Body of pancreas (tissue), 4 donors: ENCODE measurements around the gene MRM3.

ENCODE experiments used
- POLR2A ChIP-seq, 3 donors: fragments of 450-650 bp; IDR thresholded peaks; one replicate each; pipeline ENCODE4 v1.6.1; 2016; ENCODE audit warnings: antibody characterized with exemption in 3 of 3, mild to moderate bottlenecking in 2 of 3
- TF ChIP-seq, protein P1 (sequence below), 7 experiments: fragments of 450-650 bp in 4 of 7; fragments of 200-600 bp in 3 of 7; sonication (generic) in 3 of 7; IDR thresholded peaks; one replicate each; pipeline ENCODE4 v1.5.1; 2016 to 2019; ENCODE audit warnings: antibody characterized with exemption in 7 of 7

DNA sequence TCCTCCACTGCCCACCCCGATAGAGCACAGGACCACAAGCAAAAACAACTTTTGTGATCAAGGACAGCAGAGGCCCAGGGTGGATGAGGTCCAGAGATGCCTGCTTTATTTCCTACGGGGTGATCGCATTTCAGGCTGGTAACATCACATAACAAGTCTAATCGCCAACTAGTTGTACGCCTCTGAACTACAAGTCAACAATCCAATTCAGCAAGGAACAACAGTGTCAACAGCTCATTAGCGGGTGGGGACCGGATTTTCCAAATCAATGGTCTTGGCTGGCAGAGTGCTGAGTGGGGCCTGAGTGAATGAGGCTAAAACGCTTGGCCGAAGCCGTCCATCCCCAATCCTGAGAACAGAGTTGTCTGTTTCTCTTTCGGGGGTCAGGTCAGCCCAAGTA lies 17.1 kb downstream of the MRM3 start:
- TF ChIP-seq, protein P1, sequence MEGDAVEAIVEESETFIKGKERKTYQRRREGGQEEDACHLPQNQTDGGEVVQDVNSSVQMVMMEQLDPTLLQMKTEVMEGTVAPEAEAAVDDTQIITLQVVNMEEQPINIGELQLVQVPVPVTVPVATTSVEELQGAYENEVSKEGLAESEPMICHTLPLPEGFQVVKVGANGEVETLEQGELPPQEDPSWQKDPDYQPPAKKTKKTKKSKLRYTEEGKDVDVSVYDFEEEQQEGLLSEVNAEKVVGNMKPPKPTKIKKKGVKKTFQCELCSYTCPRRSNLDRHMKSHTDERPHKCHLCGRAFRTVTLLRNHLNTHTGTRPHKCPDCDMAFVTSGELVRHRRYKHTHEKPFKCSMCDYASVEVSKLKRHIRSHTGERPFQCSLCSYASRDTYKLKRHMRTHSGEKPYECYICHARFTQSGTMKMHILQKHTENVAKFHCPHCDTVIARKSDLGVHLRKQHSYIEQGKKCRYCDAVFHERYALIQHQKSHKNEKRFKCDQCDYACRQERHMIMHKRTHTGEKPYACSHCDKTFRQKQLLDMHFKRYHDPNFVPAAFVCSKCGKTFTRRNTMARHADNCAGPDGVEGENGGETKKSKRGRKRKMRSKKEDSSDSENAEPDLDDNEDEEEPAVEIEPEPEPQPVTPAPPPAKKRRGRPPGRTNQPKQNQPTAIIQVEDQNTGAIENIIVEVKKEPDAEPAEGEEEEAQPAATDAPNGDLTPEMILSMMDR (IDR thresholded peaks at IDR 0.05) = no peak
- TF ChIP-seq POLR2A (IDR thresholded peaks at IDR 0.05) = no peak
